Activated CD4-positive, alpha-beta T cell treated with anti-CD3 and anti-CD28 coated beads for 1 hour (primary cell): Measurements from ENCODE around the gene NGFR.
A peak's percentile ranks its signal among the peaks of the same experiment; 100 is the strongest.

Experiments
- DNase-seq: peaks from one replicate; pipeline ENCODE4 v3.0.0-alpha.2; 2020

The NGFR gene

DNA sequence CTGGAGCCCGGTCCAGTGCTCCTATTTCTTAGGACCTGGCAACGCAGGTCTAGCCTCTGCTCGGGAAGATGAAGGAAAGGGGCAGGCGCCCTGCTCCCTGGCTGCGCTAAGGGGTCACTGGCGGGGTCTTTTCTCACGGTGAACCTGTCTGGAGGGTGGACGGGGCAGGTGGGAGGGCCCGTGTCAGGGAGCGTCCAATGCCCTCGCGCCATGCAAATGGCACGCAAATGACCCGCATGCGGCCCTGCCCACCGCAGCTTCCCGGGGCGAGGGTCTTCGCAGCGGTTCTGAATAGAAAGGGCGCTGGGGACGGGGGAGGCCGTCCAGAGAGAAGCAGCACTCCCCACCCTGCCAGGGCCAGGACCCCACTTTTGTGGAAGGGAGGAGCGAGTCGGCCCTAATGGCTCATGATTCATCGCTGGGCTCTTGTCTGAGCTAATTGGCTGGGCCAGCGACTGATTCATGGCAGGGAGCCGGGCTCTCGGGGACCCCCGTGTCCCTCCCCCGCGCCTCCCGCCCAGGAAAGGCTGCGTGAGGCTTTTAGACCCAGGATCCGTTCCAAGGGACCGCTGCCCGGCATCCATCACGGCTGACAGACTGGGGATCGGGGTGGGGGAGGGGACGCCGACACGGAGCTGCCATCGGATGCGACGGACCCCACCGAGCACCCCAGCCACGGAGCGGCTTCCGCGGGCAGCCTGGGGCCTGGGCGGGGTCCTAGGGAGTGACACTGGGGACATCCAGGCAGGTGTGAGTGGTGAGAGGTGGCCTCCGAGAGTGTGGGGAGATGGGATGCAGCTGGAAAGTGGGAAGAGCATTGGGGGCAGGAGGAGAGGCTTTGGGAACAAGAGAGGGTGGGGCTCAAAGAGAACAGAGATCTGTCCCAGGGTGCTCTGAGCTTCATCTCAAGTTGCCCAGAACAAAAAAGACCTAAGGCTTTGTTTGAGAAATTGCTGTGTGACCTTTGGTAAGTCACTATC lies 25.0 kb upstream of the NGFR start:
- DNase-seq, result no peak

DNA sequence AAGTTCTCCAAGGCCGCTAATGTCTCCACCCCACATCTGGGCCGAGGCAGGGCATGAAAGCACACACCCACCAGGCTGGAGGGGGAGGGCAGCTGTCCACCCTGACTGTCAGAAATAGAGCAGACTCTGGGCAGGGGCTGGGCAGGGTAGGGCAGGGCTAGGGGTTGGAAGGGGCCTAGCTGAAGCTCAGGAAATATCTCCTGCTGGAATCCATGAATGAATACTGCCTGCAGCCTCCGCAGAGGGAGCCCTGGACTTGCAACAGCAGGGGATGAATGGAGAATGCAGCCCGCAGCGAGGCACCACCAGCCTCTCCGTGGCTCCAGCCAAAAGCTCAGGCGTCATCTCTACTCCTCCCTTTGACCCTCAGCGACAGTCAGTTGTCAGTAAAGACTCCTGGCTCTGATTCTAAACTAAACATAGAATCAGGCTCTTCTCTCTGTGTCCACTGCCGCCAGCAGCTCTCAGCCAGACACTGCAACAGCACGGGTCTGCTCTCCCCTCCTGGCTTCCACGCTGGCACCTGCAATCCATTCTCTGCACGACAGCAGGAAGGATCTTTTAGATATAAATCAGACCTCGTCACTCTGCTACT lies 23.9 kb upstream of the NGFR start:
- no peak for DNase-seq

GRCh38 chr17:49471769-49472168 lies 23.3 kb upstream of the NGFR start:
- DNase-seq, result no peak

- DNase-seq, result no peak
Measured at GRCh38 chr17:49472527-49472926, 22.6 kb upstream of the NGFR start.

GRCh38 chr17:49473900-49474751 lies 21.0 kb upstream of the NGFR start:
- no peak for DNase-seq

DNA sequence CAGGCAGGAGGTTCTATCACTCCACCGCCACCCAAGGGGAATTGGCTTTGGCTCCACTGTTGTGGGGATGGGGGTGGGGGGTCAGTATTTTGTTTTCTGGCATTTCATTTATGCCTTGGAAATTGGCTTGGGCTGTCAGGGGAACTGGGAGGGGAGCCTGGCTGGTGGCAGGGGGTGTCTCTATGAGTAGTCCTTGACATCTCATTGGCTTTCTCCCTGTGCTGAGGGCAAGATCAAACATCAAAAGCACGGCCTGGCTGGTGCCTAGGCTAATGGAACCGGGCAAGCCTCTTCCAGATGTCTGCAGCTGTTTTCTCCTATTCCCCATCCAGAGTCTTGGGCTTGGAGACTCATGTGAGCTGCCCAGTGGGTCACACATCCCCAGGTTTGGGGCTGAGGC lies 17.4 kb upstream of the NGFR start:
- no peak for DNase-seq

- DNase-seq, result no peak
Measured at GRCh38 chr17:49480836-49481615, 14.1 kb upstream of the NGFR start.

DNA sequence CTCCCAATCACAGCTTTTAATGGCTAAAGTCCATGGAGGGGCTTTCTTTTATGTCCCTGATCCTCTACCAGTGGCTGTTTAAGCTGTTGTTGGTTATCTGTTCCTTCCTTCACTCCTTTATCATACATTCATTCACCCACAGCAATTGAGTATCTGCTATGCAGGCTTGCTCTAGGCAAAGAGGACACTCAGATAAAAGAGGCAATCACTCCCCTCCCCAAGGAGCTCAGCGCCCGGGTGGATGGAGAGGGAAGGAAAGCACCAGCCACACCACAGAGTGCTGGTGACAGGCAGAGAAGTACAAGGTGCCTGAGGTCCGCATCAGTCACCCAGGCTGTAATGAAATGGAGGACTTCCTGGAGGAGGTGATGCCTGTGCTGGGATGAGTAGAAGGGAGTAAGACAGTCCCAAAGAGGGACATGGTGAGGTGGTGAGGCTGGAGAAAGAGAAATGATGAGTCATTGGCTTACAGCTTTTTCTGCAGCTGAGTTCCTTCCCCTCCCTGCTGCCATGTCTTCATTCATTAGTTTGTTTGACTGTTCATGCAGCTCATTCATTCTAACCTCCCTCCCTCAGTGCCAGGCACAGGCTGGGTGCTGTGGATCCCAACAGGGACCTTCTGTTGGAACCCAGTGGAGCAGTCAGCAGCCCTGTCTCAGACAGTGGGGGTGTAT lies 12.8 kb upstream of the NGFR start:
- DNase-seq, result no peak

DNA sequence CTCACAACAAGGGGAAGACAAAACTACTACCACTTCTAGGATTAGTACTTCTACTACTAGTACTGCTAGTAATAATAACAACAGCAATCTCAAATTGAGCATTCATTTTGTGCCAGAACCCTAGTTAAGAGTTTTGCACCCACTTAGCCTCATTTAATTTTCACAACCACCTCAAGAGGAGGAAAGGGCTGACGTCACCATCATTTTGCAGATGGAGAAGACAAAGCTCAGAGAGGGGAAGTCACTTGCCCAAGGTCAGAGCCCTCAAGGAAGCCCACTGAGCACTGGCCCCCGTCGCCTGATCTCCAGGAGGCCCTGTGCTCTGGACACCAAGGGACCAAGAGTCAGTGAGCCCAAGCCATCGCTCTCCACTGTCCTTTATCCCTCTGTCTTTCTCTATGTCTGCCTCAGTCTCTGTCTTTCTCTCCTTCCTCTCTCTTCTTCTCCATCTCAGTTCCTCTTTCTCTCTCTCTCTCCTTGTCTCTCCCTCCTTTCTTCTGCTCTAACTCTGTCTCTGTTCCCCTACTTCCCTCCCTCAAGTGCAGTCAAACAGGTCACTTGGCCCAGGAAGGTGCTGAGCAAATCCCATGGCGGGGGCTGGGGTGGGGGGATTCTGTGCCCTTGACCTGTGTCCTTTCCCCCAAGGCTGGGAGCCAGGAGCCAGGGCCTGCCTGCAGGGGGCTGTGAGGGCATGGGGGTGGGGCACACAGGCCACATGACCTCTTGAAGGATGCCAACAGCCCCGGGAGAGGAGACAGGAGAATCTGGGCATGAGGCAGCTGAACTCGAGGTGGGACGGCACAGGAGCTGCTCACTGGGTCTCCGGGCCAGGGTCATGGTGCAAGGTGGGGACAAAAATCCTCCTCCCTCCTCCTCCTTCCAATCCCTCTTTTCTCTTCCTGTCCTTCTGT lies 11.2 kb upstream of the NGFR start:
- DNase-seq, result no peak

- no peak for DNase-seq
Measured at GRCh38 chr17:49484588-49484987, 10.5 kb upstream of the NGFR start.

GRCh38 chr17:49486012-49486641 lies 9.0 kb upstream of the NGFR start:
- DNase-seq, result no peak

DNA sequence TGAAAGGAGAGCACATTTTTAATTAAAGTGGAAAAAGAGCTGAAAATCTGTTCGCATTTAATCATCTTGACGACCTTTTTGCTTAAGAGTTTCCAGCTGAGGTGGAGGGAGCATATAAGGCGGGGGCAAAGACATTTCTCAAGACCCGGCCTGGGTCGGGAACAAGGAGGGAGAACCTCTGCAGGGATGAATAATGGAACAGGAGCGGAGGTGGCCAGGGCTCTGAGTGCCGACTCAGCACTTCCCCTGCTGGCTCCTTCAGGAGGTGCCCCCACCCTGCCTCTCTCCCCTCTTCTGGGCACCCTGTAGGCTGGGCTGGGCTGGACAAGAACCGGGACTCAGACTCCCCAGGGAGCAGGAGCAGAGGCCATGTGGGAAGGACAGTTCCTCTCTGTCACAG lies 7.9 kb upstream of the NGFR start:
- DNase-seq, result no peak

- no peak for DNase-seq
Measured at GRCh38 chr17:49488612-49489011, 6.5 kb upstream of the NGFR start.

- no peak for DNase-seq
Measured at GRCh38 chr17:49489348-49489747, 5.7 kb upstream of the NGFR start.

DNA sequence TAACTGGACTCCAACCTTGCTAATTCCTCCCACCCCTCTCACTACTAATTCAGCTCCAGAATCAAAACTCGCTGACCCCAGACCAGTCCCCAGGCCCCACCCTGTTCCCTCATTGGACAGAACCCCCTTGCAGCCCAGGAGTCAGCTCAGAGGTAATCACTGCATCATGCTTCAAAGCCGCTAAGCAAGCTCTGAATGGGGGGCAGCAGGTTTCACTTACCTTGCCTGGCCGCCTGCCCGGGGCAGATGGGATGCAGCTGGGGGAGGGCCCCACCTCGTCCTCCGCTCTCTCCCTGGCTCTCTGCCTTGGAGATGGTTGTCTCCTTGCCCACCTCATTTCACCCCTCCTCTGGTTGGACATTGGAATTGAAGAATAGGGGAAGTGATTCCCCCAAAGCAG lies 4.8 kb upstream of the NGFR start:
- no peak for DNase-seq

- no peak for DNase-seq
Measured at GRCh38 chr17:49491192-49491769, 3.8 kb upstream of the NGFR start.

DNA sequence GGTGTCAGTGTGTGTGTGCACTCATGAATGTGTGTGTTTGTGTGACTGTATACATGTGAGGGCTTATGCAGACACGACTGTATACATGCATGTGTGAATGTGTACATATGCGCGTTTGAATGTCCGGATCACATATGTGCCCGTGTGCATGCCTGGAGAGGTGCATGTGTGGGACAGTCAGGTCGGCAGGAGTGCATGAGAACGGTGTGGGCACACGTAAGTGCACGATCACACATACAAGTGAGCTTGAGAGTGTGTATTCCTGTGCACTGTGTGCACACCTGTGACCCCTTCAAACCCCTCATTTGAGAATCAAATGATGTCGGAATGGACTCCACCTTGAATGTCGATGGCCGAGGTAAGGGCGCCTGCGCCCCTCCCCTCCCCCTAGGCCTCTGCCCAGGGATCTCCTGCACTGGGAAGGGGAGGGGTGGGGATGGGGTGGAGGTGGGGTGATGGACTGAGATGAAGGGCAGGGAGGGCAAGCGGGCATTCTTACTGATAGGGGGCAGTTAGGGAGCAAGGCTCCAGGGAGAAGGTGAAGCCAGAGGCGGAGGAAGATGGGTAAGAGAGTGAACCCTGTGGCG lies 601 bp upstream of the NGFR start:
- DNase-seq, result no peak

DNA sequence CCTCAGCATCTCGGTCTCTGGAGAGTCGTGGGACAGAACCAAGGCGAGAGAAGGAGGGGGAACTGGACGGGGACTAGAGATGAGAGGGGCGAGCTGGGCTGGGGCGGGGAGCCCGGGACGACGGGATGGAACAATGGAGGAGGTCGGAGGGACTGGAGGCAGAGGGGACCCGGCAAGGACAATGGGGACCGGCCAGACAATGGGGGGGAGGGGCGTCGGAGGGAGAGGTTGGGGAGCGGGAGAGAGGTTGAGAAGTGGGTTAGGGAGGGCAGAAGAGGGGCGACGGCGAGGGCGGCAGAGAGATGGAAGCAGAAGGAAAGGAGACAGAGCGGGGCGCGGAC lies 719 bp downstream of the NGFR start:
- DNase-seq, result no peak

DNA sequence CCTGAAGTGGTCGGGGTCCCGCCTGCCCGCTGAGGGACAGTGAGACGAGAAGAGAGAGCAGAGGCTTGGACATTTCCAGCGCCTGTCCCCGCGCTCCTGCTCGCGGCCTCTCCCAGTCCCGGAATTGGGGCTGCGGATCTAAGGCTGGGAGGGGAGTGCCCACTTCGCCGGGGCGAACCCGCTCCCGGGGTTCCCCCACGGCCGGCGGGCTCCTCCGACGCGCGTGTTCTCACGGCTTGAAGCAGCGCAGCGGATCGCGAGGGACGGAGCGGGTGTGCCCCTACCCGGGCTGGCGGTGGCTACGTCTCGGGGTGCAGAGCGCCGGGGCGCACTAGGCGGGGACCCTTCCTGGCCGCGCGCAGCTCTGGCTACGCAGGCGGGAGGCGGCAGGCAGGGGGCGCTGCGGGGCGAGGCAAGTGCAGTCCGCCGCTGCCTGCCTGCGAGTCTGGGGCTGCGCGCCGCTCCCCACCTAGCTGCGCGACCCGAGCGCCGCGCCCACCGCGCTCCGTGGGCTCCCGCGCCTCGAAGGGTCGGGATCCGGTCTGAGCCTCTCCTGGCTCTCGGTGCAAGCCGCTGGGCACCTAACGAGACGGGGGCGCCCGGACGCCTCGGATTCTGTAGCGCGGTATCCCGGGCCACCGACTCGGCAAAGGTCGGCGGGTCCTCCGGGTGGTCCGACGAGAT lies 1.2 kb downstream of the NGFR start:
- peak; percentile 70 for DNase-seq
